HCT116 (cell line): Measurements from ENCODE around the gene ITGAD. TPM values are rescaled to one million over a fixed set of nuclear protein-coding genes. Genes with fewer than 3 reads are reported as not detected.
A peak's percentile ranks its signal among the peaks of the same experiment; 100 is the strongest.

Experiments
- ATAC-seq: fragments of 200-7000 bp; cut with Tn5 transposase; 2 replicates; pipeline ENCODE4 v1.9.1; 2020; ENCODE audit warnings: mild to moderate bottlenecking, moderate library complexity
- BruUV-seq: library from RNA; stranded (reverse); fragments of 400-500 nt; replicated peaks from 2 replicates; lab custom pipeline; 2021; lab: Mats Ljungman, UMichigan
- CTCF ChIA-PET: fragments of 300-600 bp; sonication (Branson Sonifier 250); formaldehyde crosslinking; loops from one replicate; lab custom pipeline; 2021; ENCODE audit warnings: antibody characterized with exemption; lab: Charles Lee
- POLR2A ChIA-PET: fragments of 300-600, 350-600 bp; sonication (Branson Sonifier 250); formaldehyde crosslinking; loops from one replicate; lab custom pipeline; 2021; ENCODE audit warnings: antibody characterized with exemption; lab: Charles Lee
- RAD21 ChIA-PET, 2 experiments: fragments of 300-600 bp; sonication (Branson Sonifier 250); formaldehyde crosslinking; loops; one replicate each; lab custom pipeline; 2023; ENCODE audit warnings: low total read pairs in 2 of 2; ENCODE audit not compliant: uncharacterized antibody in 2 of 2, unreplicated experiment in 2 of 2, low non-redundant PET in 1 of 2; lab: Charles Lee
- DNase-seq: peaks from one replicate; pipeline ENCODE4 v3.0.0-alpha.2; 2010; ENCODE audit warnings: low read depth, low spot score
- H2AFZ ChIP-seq: fragments of 200-600 bp; shearing (Covaris generic), sonication (generic); 2 replicates; pipeline ENCODE4 v1.6.1; 2017; ENCODE audit warnings: low read depth, mixed run types, mixed read lengths, antibody characterized with exemption, low read length; ENCODE audit not compliant: poor library complexity, severe bottlenecking
- H3K27ac ChIP-seq: 2 replicates; pipeline ENCODE4 v1.5.1; 2012; ENCODE audit warnings: low read depth, low read length
- H3K27me3 ChIP-seq: fragments of 200-600 bp; sonication (generic); 2 replicates; pipeline ENCODE4 v1.6.1; 2016; ENCODE audit warnings: mixed run types, low read length, mixed read lengths; ENCODE audit not compliant: insufficient read depth
- H3K36me3 ChIP-seq, 2 experiments: fragments of 200-500 bp in 1 of 2; fragments of 200-600 bp in 1 of 2; sonication (Bioruptor generic) in 1 of 2; sonication (generic) in 1 of 2; 2 replicates each; pipeline versions ENCODE4 v1.5.1 to v1.6.1; 2014 to 2016; ENCODE audit warnings: low read length in 2 of 2, inconsistent platforms in 1 of 2, mixed read lengths in 1 of 2, mixed run types in 1 of 2; ENCODE audit not compliant: insufficient read depth in 2 of 2, control insufficient read depth in 1 of 2
- H3K4me1 ChIP-seq, 2 experiments: fragments of 200-600 bp in 1 of 2; sonication (generic) in 1 of 2; 2 replicates each; pipeline versions ENCODE4 v1.5.1 to v1.6.1; 2012 to 2017; ENCODE audit warnings: low read length in 2 of 2, inconsistent platforms in 1 of 2, mild to moderate bottlenecking in 1 of 2, mixed read lengths in 1 of 2, mixed run types in 1 of 2, moderate library complexity in 1 of 2; ENCODE audit not compliant: insufficient read depth in 2 of 2, control insufficient read depth in 1 of 2
- H3K4me2 ChIP-seq: fragments of 200-600 bp; sonication (generic); 2 replicates; pipeline ENCODE4 v1.6.1; 2017; ENCODE audit warnings: mixed run types, low read length, mixed read lengths
- H3K4me3 ChIP-seq, 2 experiments: fragments of 200-600 bp in 1 of 2; sonication (generic) in 1 of 2; replicated peaks in 1 of 2; 2 replicates each; pipeline ENCODE4 v1.5.1; 2011 to 2016; ENCODE audit warnings: low read length in 2 of 2, control low read depth in 1 of 2, low read depth in 1 of 2, mild to moderate bottlenecking in 1 of 2, mixed read lengths in 1 of 2, mixed run types in 1 of 2
- H3K79me2 ChIP-seq: fragments of 200-600 bp; sonication (generic); 2 replicates; pipeline ENCODE4 v1.6.1; 2017; ENCODE audit warnings: mild to moderate bottlenecking, mixed run types, low read length, moderate library complexity, mixed read lengths; ENCODE audit not compliant: insufficient read depth
- H3K9ac ChIP-seq: fragments of 200-600 bp; sonication (generic); 2 replicates; pipeline ENCODE4 v1.6.1; 2016; ENCODE audit warnings: low read length, mixed read lengths
- H3K9me2 ChIP-seq: fragments of 200-600 bp; sonication (generic), shearing (Covaris generic); 2 replicates; pipeline ENCODE4 v1.6.1; 2017; ENCODE audit warnings: mixed run types, mild to moderate bottlenecking, moderate library complexity; ENCODE audit not compliant: insufficient read depth
- H3K9me3 ChIP-seq, 2 experiments: fragments of 200-500 bp in 1 of 2; fragments of 200-600 bp in 1 of 2; sonication (Bioruptor generic) in 1 of 2; sonication (generic) in 1 of 2; 2 replicates each; pipeline ENCODE4 v1.6.1; 2014 to 2017; ENCODE audit warnings: low read length in 2 of 2, mixed read lengths in 2 of 2, inconsistent platforms in 1 of 2, low read depth in 1 of 2, mild to moderate bottlenecking in 1 of 2, mixed run types in 1 of 2, moderate library complexity in 1 of 2; ENCODE audit not compliant: control insufficient read depth in 1 of 2, insufficient read depth in 1 of 2
- H4K20me1 ChIP-seq: fragments of 200-600 bp; sonication (generic), shearing (Covaris generic); 2 replicates; pipeline ENCODE4 v1.6.1; 2017; ENCODE audit warnings: mixed run types, mild to moderate bottlenecking, moderate library complexity; ENCODE audit not compliant: insufficient read depth
- POLR2AphosphoS5 ChIP-seq: IDR thresholded peaks from 2 replicates; pipeline ENCODE4 v1.6.1; 2011; ENCODE audit warnings: mild to moderate bottlenecking, low read depth, low read length, moderate library complexity
- RAD21 ChIP-seq: IDR thresholded peaks from 2 replicates; pipeline ENCODE4 v1.6.1; 2012; ENCODE audit warnings: low read depth, mild to moderate bottlenecking
- SIN3A ChIP-seq: IDR thresholded peaks from 2 replicates; pipeline ENCODE4 v1.6.1; 2012; ENCODE audit warnings: low read depth
- SRF ChIP-seq: IDR thresholded peaks from 2 replicates; pipeline ENCODE4 v1.6.1; 2012; ENCODE audit warnings: low read depth
- TCF7L2 ChIP-seq: IDR thresholded peaks from 2 replicates; pipeline ENCODE4 v1.7.0; 2011; ENCODE audit warnings: borderline replicate concordance, inconsistent platforms; ENCODE audit not compliant: insufficient read depth, insufficient read length; ENCODE audit errors: extremely low read depth
- ZFX ChIP-seq: fragments of 450-650 bp; IDR thresholded peaks from 2 replicates; pipeline ENCODE4 v1.6.1; 2017
- intact Hi-C: fragments of 100-400 bp; cut with micrococcal nuclease; formaldehyde crosslinking; loops from 2 replicates; pipeline ENCODE4 v1.10.0; 2022
- total RNA-seq: library from RNA; stranded (reverse); gene quantifications from one replicate; pipeline ENCODE4 v1.2.1, GENCODE V29; 2021; ENCODE audit not compliant: unreplicated experiment
- TF ChIP-seq, protein P1 (sequence below): IDR thresholded peaks from 2 replicates; pipeline ENCODE4 v1.6.1; 2012
- TF ChIP-seq, protein P2 (sequence below): IDR thresholded peaks from 2 replicates; pipeline ENCODE4 v1.6.1; 2012
- TF ChIP-seq, protein P3 (sequence below), 3 experiments: fragments of 200-600 bp in 1 of 3; sonication (generic) in 1 of 3; IDR thresholded peaks in 2 of 3; conservative IDR thresholded peaks in 1 of 3; 2 replicates each; pipeline ENCODE4 v1.5.1; 2012 to 2017; ENCODE audit warnings: low read depth in 2 of 3, low read length in 2 of 3, antibody characterized with exemption in 1 of 3, borderline replicate concordance in 1 of 3, control low read depth in 1 of 3, mild to moderate bottlenecking in 1 of 3, mixed read lengths in 1 of 3, mixed run types in 1 of 3, moderate library complexity in 1 of 3; ENCODE audit not compliant: insufficient read depth in 1 of 3

ITGAD gene
- total RNA-seq, 1 experiment from 2014 or later, result 0.12 TPM

DNA sequence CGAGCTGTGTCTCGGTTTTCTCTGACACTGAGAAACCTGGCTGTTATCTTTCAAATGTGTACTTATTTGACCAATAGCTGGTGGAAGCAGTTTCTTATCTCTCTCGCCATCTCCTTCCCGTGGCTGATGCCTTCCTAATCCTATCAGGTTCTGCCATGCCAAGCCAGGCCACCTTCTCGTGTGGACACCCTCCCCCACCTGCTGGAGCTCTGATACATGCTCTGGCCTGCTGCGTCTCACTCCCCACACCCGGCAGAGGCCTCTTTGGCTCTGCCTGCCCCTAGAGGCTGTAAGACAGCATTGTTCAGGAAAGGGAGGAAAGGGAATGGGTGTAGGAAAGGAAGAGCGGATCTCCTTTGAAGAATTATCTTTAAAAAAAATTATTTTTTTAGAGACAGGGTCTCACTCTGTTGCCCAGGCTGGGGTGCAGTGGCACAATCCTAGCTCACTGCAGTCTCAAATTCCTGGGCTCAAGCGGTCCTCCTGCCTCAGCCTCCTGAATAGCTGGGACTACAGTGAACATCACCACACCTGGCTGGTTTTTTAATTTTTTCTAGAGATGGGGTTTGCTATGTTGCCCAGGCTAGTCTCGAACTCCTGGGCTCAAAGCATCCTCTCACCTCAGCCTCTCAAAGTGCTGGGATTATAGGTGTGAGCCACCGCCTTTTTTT, 58.7 kb downstream of the ITGAD start:
- H3K27ac ChIP-seq, result peak overlapping the region; percentile 30; the same call in 1 of the 2 replicates
- H2AFZ ChIP-seq, result no peak overlapping the region
- no peaks in the 10 kb centered on the region for H3K9me2 ChIP-seq
- no peaks in the 10 kb centered on the region for H4K20me1 ChIP-seq
- ChIA-PET RAD21 (no interaction called here), CTCF (interaction anchor here (0.6 to 6.0 kb wide), 8 partner anchors 8 to 1745 kb away, joined by 3 to 36 read pairs (median 3); partner anchors contain the start of genes ARMC5, HSD3B7 and ZNF843), POLR2A (interaction anchor here (1.3 to 1.7 kb wide), 4 partner anchors 8 to 272 kb away, joined by 3 to 8 read pairs (median 4); partner anchors contain the start of genes FUS and ZNF843)
- H3K36me3 ChIP-seq, result no peaks in the 10 kb centered on the region
- no peak overlapping the region for H3K4me3 ChIP-seq
- ATAC-seq, result peak; percentile 96
- H3K79me2 ChIP-seq, result peaks cover 15% of the 10 kb centered on the region; the same call in 1 of the 2 replicates
- H3K4me1 ChIP-seq, result peaks cover 27 to 44% of the 10 kb centered on the region in 2 experiments
- H3K27me3 ChIP-seq, result no peaks in the 10 kb centered on the region
- peak; percentile 65 for DNase-seq
- H3K9ac ChIP-seq, result peak overlapping the region; percentile 30
- intact Hi-C loops, result loop anchor here (10.0 kb wide), 2 partner anchors 237 to 377 kb away; partner anchors contain the start of genes PYDC1, TRIM72, ZNF646 and ZNF668
- TF ChIP-seq ZFX (no peak), SRF (no peak), TCF7L2 (peak; percentile 35), POLR2AphosphoS5 (peak; percentile 32), SIN3A (no peak), RAD21 (peak; percentile 55)
- TF ChIP-seq, protein P1, sequence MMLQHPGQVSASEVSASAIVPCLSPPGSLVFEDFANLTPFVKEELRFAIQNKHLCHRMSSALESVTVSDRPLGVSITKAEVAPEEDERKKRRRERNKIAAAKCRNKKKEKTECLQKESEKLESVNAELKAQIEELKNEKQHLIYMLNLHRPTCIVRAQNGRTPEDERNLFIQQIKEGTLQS, result no peak
- TF ChIP-seq, protein P2, sequence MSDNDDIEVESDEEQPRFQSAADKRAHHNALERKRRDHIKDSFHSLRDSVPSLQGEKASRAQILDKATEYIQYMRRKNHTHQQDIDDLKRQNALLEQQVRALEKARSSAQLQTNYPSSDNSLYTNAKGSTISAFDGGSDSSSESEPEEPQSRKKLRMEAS, result peak; percentile 55
- TF ChIP-seq, protein P3, sequence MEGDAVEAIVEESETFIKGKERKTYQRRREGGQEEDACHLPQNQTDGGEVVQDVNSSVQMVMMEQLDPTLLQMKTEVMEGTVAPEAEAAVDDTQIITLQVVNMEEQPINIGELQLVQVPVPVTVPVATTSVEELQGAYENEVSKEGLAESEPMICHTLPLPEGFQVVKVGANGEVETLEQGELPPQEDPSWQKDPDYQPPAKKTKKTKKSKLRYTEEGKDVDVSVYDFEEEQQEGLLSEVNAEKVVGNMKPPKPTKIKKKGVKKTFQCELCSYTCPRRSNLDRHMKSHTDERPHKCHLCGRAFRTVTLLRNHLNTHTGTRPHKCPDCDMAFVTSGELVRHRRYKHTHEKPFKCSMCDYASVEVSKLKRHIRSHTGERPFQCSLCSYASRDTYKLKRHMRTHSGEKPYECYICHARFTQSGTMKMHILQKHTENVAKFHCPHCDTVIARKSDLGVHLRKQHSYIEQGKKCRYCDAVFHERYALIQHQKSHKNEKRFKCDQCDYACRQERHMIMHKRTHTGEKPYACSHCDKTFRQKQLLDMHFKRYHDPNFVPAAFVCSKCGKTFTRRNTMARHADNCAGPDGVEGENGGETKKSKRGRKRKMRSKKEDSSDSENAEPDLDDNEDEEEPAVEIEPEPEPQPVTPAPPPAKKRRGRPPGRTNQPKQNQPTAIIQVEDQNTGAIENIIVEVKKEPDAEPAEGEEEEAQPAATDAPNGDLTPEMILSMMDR (IDR thresholded peaks at IDR 0.05 in 2 of 3, conservative IDR thresholded peaks at IDR 0.05 in 1 of 3; ENCODE audit: borderline replicate concordance in 1 of 3, insufficient read depth in 1 of 3, low read depth in 2 of 3, low read length in 2 of 3), result peak; percentile 51 to 82 (median 69); a peak in 5 of 6 replicates
- peak overlapping the region; percentile 50 for H3K4me2 ChIP-seq
- BruUV-seq, result no TSS peak
- no peaks in the 10 kb centered on the region for H3K9me3 ChIP-seq
